Keratinocyte (primary cell): ENCODE data around the gene RPH3AL. TPM values are rescaled to one million over a fixed set of nuclear protein-coding genes. Genes with fewer than 3 reads are reported as not detected.

Experiments used
- DNase-seq: peaks from one replicate; pipeline ENCODE4 v3.0.0-alpha.2; 2011; ENCODE audit warnings: low read depth, missing footprints, low spot score
- FAIRE-seq: peaks from 2 replicates; lab custom pipeline; 2011; peaks lifted over from hg19 to GRCh38; lab: Jason Lieb, UNC
- H2AFZ ChIP-seq: 2 replicates; pipeline ENCODE4 v1.6.0; 2012; ENCODE audit warnings: low read length, control low read depth, inconsistent platforms; ENCODE audit not compliant: control insufficient read depth
- H3K27ac ChIP-seq: 2 replicates; pipeline ENCODE4 v1.5.1; 2011; ENCODE audit warnings: low read length; ENCODE audit not compliant: control insufficient read depth, insufficient read depth
- H3K27me3 ChIP-seq: 3 replicates; pipeline ENCODE4 v1.6.0; 2011; ENCODE audit warnings: low read length; ENCODE audit not compliant: control insufficient read depth, insufficient read depth; ENCODE audit errors: extremely low read depth
- H3K36me3 ChIP-seq, 2 experiments: 2 replicates in 1 of 2; 3 replicates in 1 of 2; pipeline ENCODE4 v1.5.1; 2011; ENCODE audit warnings: low read length in 2 of 2, mild to moderate bottlenecking in 1 of 2; ENCODE audit not compliant: control insufficient read depth in 2 of 2, insufficient read depth in 2 of 2; ENCODE audit errors: extremely low read depth in 1 of 2
- H3K4me1 ChIP-seq: 3 replicates; pipeline ENCODE4 v1.5.1; 2011; ENCODE audit warnings: low read length; ENCODE audit not compliant: control insufficient read depth, insufficient read depth; ENCODE audit errors: extremely low read depth
- H3K4me2 ChIP-seq: 3 replicates; pipeline ENCODE4 v1.6.0; 2011; ENCODE audit warnings: low read depth, low read length; ENCODE audit not compliant: control insufficient read depth, insufficient read depth; ENCODE audit errors: extremely low read depth
- H3K4me3 ChIP-seq, 3 experiments: fragments of 200-600 bp in 1 of 3; sonication (generic) in 1 of 3; 2 replicates in 2 of 3; 3 replicates in 1 of 3; pipeline ENCODE4 v1.5.1; 2011 to 2016; ENCODE audit warnings: low read length in 3 of 3, mild to moderate bottlenecking in 3 of 3, control low read depth in 2 of 3, inconsistent platforms in 1 of 3, low read depth in 1 of 3, mixed read lengths in 1 of 3, mixed run types in 1 of 3, moderate library complexity in 1 of 3; ENCODE audit not compliant: control insufficient read depth in 2 of 3, insufficient read depth in 2 of 3; ENCODE audit errors: extremely low read depth in 1 of 3
- H3K79me2 ChIP-seq: 2 replicates; pipeline ENCODE4 v1.6.0; 2012; ENCODE audit warnings: low read length; ENCODE audit not compliant: control insufficient read depth, insufficient read depth
- H3K9ac ChIP-seq: 3 replicates; pipeline ENCODE4 v1.6.0; 2011; ENCODE audit warnings: low read length; ENCODE audit not compliant: control insufficient read depth, insufficient read depth; ENCODE audit errors: extremely low read depth
- H3K9me1 ChIP-seq: 3 replicates; pipeline ENCODE4 v1.6.0; 2011; ENCODE audit warnings: low read length; ENCODE audit not compliant: control insufficient read depth, insufficient read depth; ENCODE audit errors: extremely low read depth
- H3K9me3 ChIP-seq: 2 replicates; pipeline ENCODE4 v1.5.1; 2012; ENCODE audit warnings: low read depth, low read length; ENCODE audit not compliant: control insufficient read depth
- H4K20me1 ChIP-seq: 3 replicates; pipeline ENCODE4 v1.6.0; 2011; ENCODE audit warnings: low read length; ENCODE audit not compliant: control insufficient read depth, insufficient read depth; ENCODE audit errors: extremely low read depth
- CTCF ChIP-seq, 3 experiments: IDR thresholded peaks in 1 of 3; conservative IDR thresholded peaks in 1 of 3; optimal IDR thresholded peaks in 1 of 3; 2 replicates in 2 of 3; 3 replicates in 1 of 3; pipeline versions ENCODE3 to v1.5.1; 2011; ENCODE audit warnings: low read length in 3 of 3, mild to moderate bottlenecking in 3 of 3, moderate library complexity in 2 of 3, control low read depth in 1 of 3, inconsistent platforms in 1 of 3; ENCODE audit not compliant: insufficient read depth in 2 of 3; ENCODE audit errors: extremely low read depth in 1 of 3
- EZH2 ChIP-seq: IDR thresholded peaks from one replicate; pipeline ENCODE4 v1.6.1; 2012; ENCODE audit warnings: inconsistent platforms, mild to moderate bottlenecking, low read length, moderate library complexity
- dilution Hi-C: fragments of 300-500 bp; cut with MboI; formaldehyde crosslinking; loops from one replicate; pipeline ENCODE4 v1.7.0; 2020; ENCODE audit warnings: low sequenced_read_pairs; ENCODE audit not compliant: extremely low pct_ligation_motif_present
- polyA plus RNA-seq, 5 experiments: library from polyadenylated mRNA; depleted of rRNA in 3 of 5; stranded (reverse) in 3 of 5; stranded (forward) in 1 of 5; unstranded in 1 of 5; fragments of >200 nt; gene quantifications; 1 replicate in 1 of 5; 2 replicates in 3 of 5; 3 replicates in 1 of 5; pipeline versions ENCODE4 v1.2.1 to v1.2.3, GENCODE V29; 2011 to 2012; ENCODE audit warnings: missing spikeins in 2 of 5, low read depth in 1 of 5, low replicate concordance in 1 of 5

RPH3AL gene
- polyA plus RNA-seq, 1 donor (not counting 4 experiments of a cell fraction or from before 2014, with no cell fraction given), result 0.31 TPM

- dilution Hi-C loops, result no loop called here
- TF ChIP-seq CTCF (optimal IDR thresholded peaks at IDR 0.05 in 1 of 3, IDR thresholded peaks at IDR 0.05 in 1 of 3, conservative IDR thresholded peaks at IDR 0.05 in 1 of 3; ENCODE audit: extremely low read depth in 1 of 3, insufficient read depth in 2 of 3, low read length in 3 of 3), result peak in 1 of 3 experiments; percentile 10
- TF ChIP-seq EZH2, result no peak
Measured at GRCh38 chr17:163514-164098, 189.0 kb downstream of the RPH3AL start.

GRCh38 chr17:162689-163088 is 189.9 kb downstream of the RPH3AL start:
- Histone ChIP-seq H3K4me3 (no peak overlapping the region), H2AFZ (no peak overlapping the region), H3K36me3 (no peaks in the 10 kb centered on the region), H3K4me1 (no peaks in the 10 kb centered on the region), H3K79me2 (no peaks in the 10 kb centered on the region), H3K27me3 (peaks cover 6% of the 10 kb centered on the region), H3K27ac (no peak overlapping the region), H4K20me1 (no peaks in the 10 kb centered on the region), H3K9me3 (no peaks in the 10 kb centered on the region), H3K9me1 (no peaks in the 10 kb centered on the region), H3K9ac (no peak overlapping the region), H3K4me2 (no peak overlapping the region)
- dilution Hi-C loops, result no loop called here
- no peak for DNase-seq
- no peak for TF ChIP-seq CTCF (optimal IDR thresholded peaks at IDR 0.05 in 1 of 3, IDR thresholded peaks at IDR 0.05 in 1 of 3, conservative IDR thresholded peaks at IDR 0.05 in 1 of 3; ENCODE audit: extremely low read depth in 1 of 3, insufficient read depth in 2 of 3, low read length in 3 of 3)
- TF ChIP-seq EZH2, result no peak
- no peak for FAIRE-seq

More at GRCh38 chr17:163514-164098, 189.0 kb downstream of the RPH3AL start:
- no peak for FAIRE-seq
- no peaks in the 10 kb centered on the region for H4K20me1 ChIP-seq
- H3K9me1 ChIP-seq, result no peaks in the 10 kb centered on the region
- no peak for DNase-seq
- H3K4me3 ChIP-seq, result no peak overlapping the region
- no peak overlapping the region for H2AFZ ChIP-seq
- no peaks in the 10 kb centered on the region for H3K9me3 ChIP-seq
- H3K79me2 ChIP-seq, result no peaks in the 10 kb centered on the region
- no peak overlapping the region for H3K27ac ChIP-seq
- H3K4me2 ChIP-seq, result no peak overlapping the region
- no peaks in the 10 kb centered on the region for H3K36me3 ChIP-seq
- peaks cover 6% of the 10 kb centered on the region for H3K27me3 ChIP-seq
- no peak overlapping the region for H3K9ac ChIP-seq
- H3K4me1 ChIP-seq, result no peaks in the 10 kb centered on the region

Other genes starting within 250 kb of the RPH3AL start
- not detected in 3 replicates for gene SCGB1C2, start 215.2 kb downstream of the RPH3AL start, polyA plus RNA-seq
- not detected in 3 replicates for gene DOC2B, start 171.2 kb downstream of the RPH3AL start, polyA plus RNA-seq
- gene RFLNB, start 93.1 kb upstream of the RPH3AL start, polyA plus RNA-seq, result 0.86 to 3.4 TPM (median 1.3 TPM) in 3 replicates